Stimulated activated CD4-positive, alpha-beta T cell treated with anti-CD3 and anti-CD28 coated beads, TNF-alpha, amount 100 ng/mL, for 48 hours (primary cell): Measurements from ENCODE around the gene FRMD1.

Source experiments
- DNase-seq, 3 donors: peaks; one replicate each; pipeline ENCODE4 v3.0.0-alpha.2; 2020; ENCODE audit warnings: low read depth in 3 of 3

FRMD1 gene

GRCh38 chr6:168111911-168112310, 32.9 kb upstream of the FRMD1 start:
- no peak for DNase-seq

- DNase-seq: no peak
Observed at GRCh38 chr6:168110437-168110836, 31.4 kb upstream of the FRMD1 start.

GRCh38 chr6:168109171-168109570, 30.2 kb upstream of the FRMD1 start:
- no peak for DNase-seq

GRCh38 chr6:168107191-168107983, 28.4 kb upstream of the FRMD1 start:
- no peak for DNase-seq

GRCh38 chr6:168106633-168107005, 27.6 kb upstream of the FRMD1 start:
- no peak for DNase-seq

- no peak for DNase-seq
Observed at GRCh38 chr6:168105813-168106632, 27.0 kb upstream of the FRMD1 start.

GRCh38 chr6:168104636-168105035, 25.6 kb upstream of the FRMD1 start:
- no peak for DNase-seq

- no peak for DNase-seq
Observed at GRCh38 chr6:168103050-168103830, 24.2 kb upstream of the FRMD1 start.

- DNase-seq: no peak
Observed at GRCh38 chr6:168102315-168102985, 23.4 kb upstream of the FRMD1 start.

GRCh38 chr6:168101590-168102314, 22.7 kb upstream of the FRMD1 start:
- no peak for DNase-seq

- no peak for DNase-seq
Observed at GRCh38 chr6:168100803-168101589, 22.0 kb upstream of the FRMD1 start.

- no peak for DNase-seq
Observed at GRCh38 chr6:168100011-168100802, 21.2 kb upstream of the FRMD1 start.

- no peak for DNase-seq
Observed at GRCh38 chr6:168099201-168100010, 20.4 kb upstream of the FRMD1 start.

GRCh38 chr6:168098431-168098861, 19.4 kb upstream of the FRMD1 start:
- DNase-seq: no peak

GRCh38 chr6:168097621-168098430, 18.8 kb upstream of the FRMD1 start:
- no peak for DNase-seq

GRCh38 chr6:168097221-168097620, 18.2 kb upstream of the FRMD1 start:
- DNase-seq: no peak

- no peak for DNase-seq
Observed at GRCh38 chr6:168096271-168096764, 17.3 kb upstream of the FRMD1 start.
